GM23338 (cell line): ENCODE data around the gene PCDHA7. TPM values are rescaled to one million over a fixed set of nuclear protein-coding genes. Genes with fewer than 3 reads are reported as not detected.
A peak's percentile ranks its signal among the peaks of the same experiment; 100 is the strongest.

Experiments used
- ATAC-seq: fragments of 200-7000 bp; cut with Tn5 transposase; 3 replicates; pipeline ENCODE4 v1.9.1; 2020
- DNase-seq: peaks from one replicate; pipeline ENCODE4 v3.0.0-alpha.2; 2015; ENCODE audit warnings: low spot score
- H2AFZ ChIP-seq: fragments of 200-600 bp; sonication (generic); 2 replicates; pipeline ENCODE4 v1.8.0; 2016; ENCODE audit warnings: antibody characterized with exemption, mild to moderate bottlenecking, moderate library complexity
- H3F3A ChIP-seq: fragments of 200-600 bp; sonication (generic); replicated peaks from 2 replicates; pipeline ENCODE4 v1.8.0; 2017; ENCODE audit warnings: antibody characterized with exemption, mixed run types, low read depth
- H3K27ac ChIP-seq: fragments of 200-600 bp; sonication (generic); 2 replicates; pipeline ENCODE4 v1.6.1; 2016; ENCODE audit warnings: low read depth
- H3K27me3 ChIP-seq: fragments of 200-600 bp; sonication (generic); 2 replicates; pipeline ENCODE4 v1.8.0; 2016; ENCODE audit warnings: mild to moderate bottlenecking, mixed run types, moderate library complexity; ENCODE audit not compliant: insufficient read depth
- H3K36me3 ChIP-seq: fragments of 200-600 bp; sonication (generic); 2 replicates; pipeline ENCODE4 v1.8.0; 2016; ENCODE audit warnings: mild to moderate bottlenecking; ENCODE audit not compliant: insufficient read depth
- H3K4me1 ChIP-seq: fragments of 200-600 bp; sonication (generic); 2 replicates; pipeline ENCODE4 v1.8.0; 2016; ENCODE audit warnings: mild to moderate bottlenecking, moderate library complexity; ENCODE audit not compliant: insufficient read depth
- H3K4me2 ChIP-seq: fragments of 200-600 bp; sonication (generic); 2 replicates; pipeline ENCODE4 v1.7.1; 2017; ENCODE audit warnings: mixed run types
- H3K4me3 ChIP-seq: fragments of 200-600 bp; sonication (generic); 2 replicates; pipeline ENCODE4 v1.6.1; 2016; ENCODE audit warnings: mixed run types
- H3K79me2 ChIP-seq: fragments of 200-600 bp; sonication (generic); replicated peaks from 2 replicates; pipeline ENCODE4 v1.8.0; 2017; ENCODE audit warnings: mild to moderate bottlenecking; ENCODE audit not compliant: insufficient read depth
- H3K9me2 ChIP-seq: fragments of 200-600 bp; sonication (generic); 2 replicates; pipeline ENCODE4 v1.8.0; 2017; ENCODE audit not compliant: insufficient read depth
- H4K20me1 ChIP-seq: fragments of 200-600 bp; sonication (generic); replicated peaks from 2 replicates; pipeline ENCODE4 v1.8.0; 2017; ENCODE audit warnings: mild to moderate bottlenecking; ENCODE audit not compliant: insufficient read depth
- H3K27ac Mint-ChIP-seq: 2 replicates; pipeline ENCODE4 v1.8.0; 2020; ENCODE audit warnings: inconsistent platforms, mild to moderate bottlenecking, moderate library complexity, mixed read lengths
- H3K27me3 Mint-ChIP-seq: 3 replicates; pipeline ENCODE4 v1.8.0; 2022; ENCODE audit warnings: low read depth, mild to moderate bottlenecking, moderate library complexity, mixed read lengths, inconsistent platforms; ENCODE audit not compliant: insufficient read depth, poor library complexity
- H3K36me3 Mint-ChIP-seq: 3 replicates; pipeline ENCODE4 v1.8.0; 2021; ENCODE audit warnings: low read depth, mild to moderate bottlenecking, inconsistent platforms, moderate library complexity, mixed read lengths
- H3K4me1 Mint-ChIP-seq: 3 replicates; pipeline ENCODE4 v1.8.0; 2020; ENCODE audit warnings: mild to moderate bottlenecking, inconsistent platforms, mixed read lengths
- H3K4me3 Mint-ChIP-seq: 3 replicates; pipeline ENCODE4 v1.8.0; 2021; ENCODE audit warnings: moderate library complexity, mild to moderate bottlenecking, inconsistent platforms, mixed read lengths
- H3K9me3 Mint-ChIP-seq: 3 replicates; pipeline ENCODE4 v1.8.0; 2020; ENCODE audit warnings: moderate library complexity, mild to moderate bottlenecking, inconsistent platforms, mixed read lengths
- CREB1 ChIP-seq: fragments of 250-450 bp; sonication (Bioruptor Pico); IDR thresholded peaks from 2 replicates; pipeline ENCODE4 v1.5.0; 2020; ENCODE audit warnings: low read depth, mild to moderate bottlenecking, moderate library complexity
- CTCF ChIP-seq, 2 experiments: fragments of 200-600 bp in 1 of 2; sonication (generic) in 1 of 2; conservative IDR thresholded peaks; 2 replicates each; pipeline versions ENCODE4 v1.5.1 to v1.6.1; 2016 to 2017; ENCODE audit warnings: antibody characterized with exemption in 2 of 2, low read depth in 2 of 2, mild to moderate bottlenecking in 2 of 2, moderate library complexity in 1 of 2
- ETS1 ChIP-seq: IDR thresholded peaks from 2 replicates; pipeline ENCODE4 v1.6.1; 2016; ENCODE audit warnings: antibody characterized with exemption
- EZH2phosphoT487 ChIP-seq: fragments of 200-600 bp; sonication (generic); IDR thresholded peaks from one replicate; pipeline ENCODE4 v1.8.1; 2018; ENCODE audit warnings: antibody characterized with exemption; ENCODE audit not compliant: unreplicated experiment
- NANOG ChIP-seq: IDR thresholded peaks from 2 replicates; pipeline ENCODE4 v1.6.1; 2016; ENCODE audit warnings: antibody characterized with exemption, borderline replicate concordance
- POLR2AphosphoS5 ChIP-seq: IDR thresholded peaks from 2 replicates; pipeline ENCODE4 v1.6.1; 2016; ENCODE audit warnings: antibody characterized with exemption, low read depth
- REST ChIP-seq: IDR thresholded peaks from one replicate; pipeline ENCODE4 v1.6.1; 2018; ENCODE audit warnings: antibody characterized with exemption; ENCODE audit not compliant: unreplicated experiment
- polyA plus RNA-seq: library from polyadenylated mRNA; unstranded; fragments of >200 nt; fragmentation: Nextera tagmentation; extraction: Ambion mirVana; gene quantifications from 2 replicates; pipeline ENCODE4 v1.2.1, GENCODE V29; 2016
- total RNA-seq: library from RNA; depleted of rRNA; stranded (reverse); fragments of >200 nt; shearing (Covaris generic); gene quantifications from 2 replicates; pipeline ENCODE4 v1.2.3, GENCODE V29; 2014

Gene PCDHA7
- total and polyA plus RNA-seq, 2 experiments from 2014 or later = 1.7 to 6.9 TPM

GRCh38 chr5:140882591-140882899 is 48.5 kb downstream of the PCDHA7 start:
- Mint-ChIP-seq H3K27me3 (no peaks in the 10 kb centered on the region), H3K4me1 (no peaks in the 10 kb centered on the region), H3K36me3 (peaks cover 7% of the 10 kb centered on the region; the same call in 2 of the 3 replicates), H3K9me3 (no peaks in the 10 kb centered on the region), H3K27ac (no peak overlapping the region), H3K4me3 (peak overlapping the region; percentile 67)
- Histone ChIP-seq H3K4me1 (no peaks in the 10 kb centered on the region), H3K79me2 (peaks cover 18% of the 10 kb centered on the region), H2AFZ (no peak overlapping the region; the same call in 1 of the 2 replicates), H3K27me3 (no peaks in the 10 kb centered on the region), H4K20me1 (peaks cover 9% of the 10 kb centered on the region; the same call in 1 of the 2 replicates), H3K9me2 (no peaks in the 10 kb centered on the region), H3K4me3 (peak overlapping the region; percentile 51), H3K36me3 (no peaks in the 10 kb centered on the region), H3K27ac (no peak overlapping the region), H3F3A (no peaks in the 10 kb centered on the region; the same call in 1 of the 2 replicates), H3K4me2 (peak overlapping the region; percentile 72)
- DNase-seq (peak; percentile 90), ATAC-seq (peak; percentile 88)
- TF ChIP-seq NANOG (no peak), EZH2phosphoT487 (no peak), POLR2AphosphoS5 (no peak), ETS1 (no peak), REST (no peak), CTCF (conservative IDR thresholded peaks at IDR 0.05; ENCODE audit: low read depth in 2 of 2) (peak; percentile 76 to 87)

- Mint-ChIP-seq H3K27me3 (no peaks in the 10 kb centered on the region), H3K36me3 (peaks cover 7% of the 10 kb centered on the region; the same call in 2 of the 3 replicates), H3K4me1 (no peaks in the 10 kb centered on the region), H3K4me3 (no peak overlapping the region), H3K9me3 (no peaks in the 10 kb centered on the region), H3K27ac (no peak overlapping the region)
- no peak for ATAC-seq
- H4K20me1 ChIP-seq = peaks cover 11% of the 10 kb centered on the region; the same call in 1 of the 2 replicates
- peak; percentile 57 for TF ChIP-seq REST
- no peak for TF ChIP-seq CREB1 (CRISPR knock-in tag)
- no peaks in the 10 kb centered on the region for H3K4me1 ChIP-seq
- no peak overlapping the region for H2AFZ ChIP-seq
- H3K79me2 ChIP-seq = peaks cover 11% of the 10 kb centered on the region
- H3K4me3 ChIP-seq = no peak overlapping the region
- no peaks in the 10 kb centered on the region; the same call in 1 of the 2 replicates for H3F3A ChIP-seq
- H3K27me3 ChIP-seq = no peaks in the 10 kb centered on the region
- H3K36me3 ChIP-seq = no peaks in the 10 kb centered on the region
- no peak for DNase-seq
- no peaks in the 10 kb centered on the region for H3K9me2 ChIP-seq
- no peak overlapping the region for H3K4me2 ChIP-seq
- no peak overlapping the region for H3K27ac ChIP-seq
Observed at GRCh38 chr5:140883373-140883772, 49.3 kb downstream of the PCDHA7 start.
